Femur (tissue), 1 donor: ENCODE measurements around the gene CTU1.
A peak's percentile ranks its signal among the peaks of the same experiment; 100 is the strongest.

ENCODE experiments used
- DNase-seq: peaks from one replicate; pipeline ENCODE4 v3.0.0-alpha.2; 2017

The CTU1 gene

DNA sequence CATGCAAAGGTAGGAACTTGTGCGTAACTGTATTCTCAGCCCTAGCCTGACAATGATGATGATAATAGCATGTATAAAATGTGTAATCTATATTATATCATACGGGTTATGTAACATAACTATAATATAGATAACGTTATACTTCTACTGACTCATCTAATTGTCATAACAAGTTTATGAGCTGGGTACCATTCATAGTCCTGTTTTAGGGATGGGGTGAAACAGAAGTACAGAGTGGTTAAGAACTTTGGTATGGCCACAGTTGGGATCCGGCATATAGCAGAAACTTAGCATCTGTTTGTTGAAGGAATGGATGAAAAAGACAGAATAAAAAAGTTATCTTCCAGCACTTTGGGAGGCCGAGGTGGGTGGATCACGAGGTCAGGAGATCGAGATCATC, 5.2 kb downstream of the CTU1 start:
- DNase-seq, result no peak

DNA sequence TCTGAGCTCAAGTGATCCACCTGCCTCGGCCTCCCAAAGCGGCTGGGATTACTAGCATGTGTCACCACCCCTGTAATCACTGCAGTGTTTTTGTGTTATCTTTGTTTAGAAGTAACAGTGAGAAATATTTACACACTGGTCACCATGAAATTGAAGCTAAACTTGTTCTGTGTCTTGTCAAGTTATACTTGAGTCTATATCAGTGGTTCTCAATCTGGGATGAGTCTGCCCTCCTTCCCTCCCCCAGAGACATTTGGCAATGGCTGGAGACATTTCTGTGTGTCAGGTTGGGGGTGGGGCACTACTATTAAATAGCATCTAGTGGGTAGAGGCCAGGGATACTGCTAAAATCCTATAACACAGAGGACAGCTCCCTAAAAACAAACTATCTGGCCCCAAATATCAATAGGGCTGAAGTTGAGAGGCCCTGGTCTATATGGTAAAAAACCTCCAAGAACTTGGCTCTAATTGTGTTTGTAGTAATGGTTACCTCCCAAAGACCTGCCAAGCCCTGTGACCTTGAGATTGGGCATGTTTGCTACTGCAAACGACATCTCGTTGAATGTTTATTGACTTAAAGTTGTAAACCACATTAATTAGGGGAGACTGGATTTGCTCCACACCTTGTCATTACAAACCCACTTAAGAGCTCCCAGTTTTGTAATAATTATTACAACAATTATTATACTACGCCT, 6.9 kb downstream of the CTU1 start:
- no peak for DNase-seq

DNA sequence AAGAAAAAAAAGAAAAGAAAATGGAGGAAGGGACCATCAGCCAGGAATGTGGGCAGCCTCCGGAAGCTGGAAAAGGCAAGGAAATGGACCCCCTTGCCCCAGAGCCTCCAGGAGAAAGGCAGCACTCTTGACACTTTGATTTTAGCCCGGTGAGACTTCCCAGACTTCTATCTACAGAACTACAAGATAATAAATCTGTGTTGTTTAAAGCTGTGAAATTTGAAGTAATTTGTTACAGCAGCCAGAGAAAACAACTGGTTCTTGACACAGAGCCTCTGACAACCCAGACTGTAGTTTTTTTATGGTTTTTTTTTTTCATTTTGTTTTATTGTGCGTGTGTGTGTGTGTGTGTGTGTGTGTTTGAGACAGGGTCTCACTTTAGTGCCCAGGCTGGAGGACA, 7.6 kb downstream of the CTU1 start:
- DNase-seq, result no peak

DNA sequence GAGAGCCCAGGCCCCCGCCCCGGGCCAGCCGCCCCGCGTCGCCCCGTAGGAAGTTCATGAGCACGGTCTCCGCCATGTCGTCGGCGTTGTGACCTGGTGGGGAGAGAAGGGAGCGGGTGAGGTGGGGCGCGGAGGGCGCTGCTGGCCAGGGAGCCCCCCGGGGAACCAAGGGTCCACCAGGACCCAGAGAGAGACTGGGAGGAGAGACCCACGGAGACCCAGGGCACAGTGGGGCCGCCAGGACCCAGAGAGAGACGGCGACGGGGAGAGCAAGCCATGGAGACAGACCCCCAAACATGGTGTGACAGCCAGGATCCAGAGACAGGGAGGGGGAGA, 9.2 kb downstream of the CTU1 start:
- no peak for DNase-seq

DNA sequence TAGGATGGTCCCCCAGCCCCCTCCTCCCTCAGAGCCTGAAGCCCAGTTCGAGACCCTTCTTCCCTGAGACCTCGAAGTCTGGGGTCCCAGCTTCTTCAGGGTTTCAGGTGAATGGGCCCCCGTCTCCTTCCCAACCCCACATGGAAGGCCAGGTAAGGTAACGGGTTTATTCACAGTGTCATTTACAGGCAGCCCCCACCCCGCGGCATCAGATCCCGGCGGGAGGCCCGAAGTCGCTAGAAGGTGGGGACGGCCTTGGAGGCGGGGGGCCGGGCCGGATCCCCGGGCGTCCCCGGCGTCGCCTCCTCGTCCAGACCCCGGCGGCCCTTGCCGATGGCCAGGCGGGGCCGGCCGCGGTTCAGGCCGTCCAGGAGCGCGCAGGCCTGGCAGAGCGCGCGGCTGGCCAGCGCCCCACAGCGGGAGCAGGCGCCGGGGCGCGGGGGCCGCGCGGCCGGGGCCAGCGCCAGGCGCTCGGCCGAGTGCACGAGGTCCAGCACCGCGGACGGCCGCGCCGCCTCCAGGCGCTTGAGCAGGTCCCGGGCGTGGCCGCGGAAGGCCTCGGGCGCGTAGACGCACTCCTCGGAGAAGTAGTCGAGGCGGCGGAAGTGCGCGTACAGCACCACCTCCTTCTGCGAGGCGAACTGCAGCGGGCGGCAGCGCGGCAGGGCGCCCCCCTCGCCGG, 9.7 kb downstream of the CTU1 start:
- DNase-seq, result peak; percentile 63

DNA sequence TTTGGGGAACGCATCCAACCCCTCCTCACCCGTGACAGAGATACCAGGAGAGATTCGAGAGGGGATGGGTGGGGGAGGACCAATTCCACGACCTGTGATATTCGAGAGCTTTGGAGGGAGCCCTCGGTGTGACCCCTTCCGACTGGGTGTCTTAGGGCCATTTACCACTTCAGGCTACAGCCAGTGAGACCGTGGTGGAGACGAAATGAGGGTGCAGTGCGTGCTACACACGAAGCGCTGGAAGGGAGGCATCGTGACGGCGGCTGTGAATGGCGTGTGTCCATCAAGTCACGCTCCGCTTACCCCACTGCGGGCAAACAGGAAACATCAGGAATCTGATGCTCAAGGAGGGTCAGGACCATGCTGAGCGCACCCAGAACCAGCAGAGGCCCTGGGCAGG, 10.4 kb downstream of the CTU1 start:
- DNase-seq, result no peak

DNA sequence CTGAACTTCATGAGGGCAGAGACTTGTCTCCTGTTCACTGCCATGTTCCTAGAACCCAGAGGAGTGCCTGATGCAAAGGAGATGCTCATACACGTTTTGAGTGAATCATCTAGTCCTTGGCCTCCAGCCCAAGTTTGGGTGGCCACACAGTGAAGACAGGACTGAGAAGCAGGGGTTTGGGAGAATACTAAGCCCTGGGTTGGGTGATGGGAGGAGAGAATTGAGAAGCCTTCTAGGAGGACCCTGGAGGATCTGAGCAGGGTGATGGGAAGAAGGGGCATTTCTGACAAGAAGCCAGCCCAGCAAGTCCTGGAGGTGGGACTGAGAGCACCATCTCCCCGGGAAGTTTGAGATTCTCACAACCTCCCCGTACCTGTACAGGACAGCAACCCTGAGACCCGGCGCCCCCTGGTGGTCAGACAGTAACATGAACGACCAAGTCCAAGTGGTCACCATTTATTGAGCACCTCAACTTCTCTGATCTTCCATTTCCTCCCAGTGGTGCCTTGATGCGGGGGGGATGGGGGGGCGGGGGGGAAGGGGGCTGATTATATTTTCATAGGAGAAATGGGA, 11.0 kb downstream of the CTU1 start:
- DNase-seq, result peak; percentile 60

DNA sequence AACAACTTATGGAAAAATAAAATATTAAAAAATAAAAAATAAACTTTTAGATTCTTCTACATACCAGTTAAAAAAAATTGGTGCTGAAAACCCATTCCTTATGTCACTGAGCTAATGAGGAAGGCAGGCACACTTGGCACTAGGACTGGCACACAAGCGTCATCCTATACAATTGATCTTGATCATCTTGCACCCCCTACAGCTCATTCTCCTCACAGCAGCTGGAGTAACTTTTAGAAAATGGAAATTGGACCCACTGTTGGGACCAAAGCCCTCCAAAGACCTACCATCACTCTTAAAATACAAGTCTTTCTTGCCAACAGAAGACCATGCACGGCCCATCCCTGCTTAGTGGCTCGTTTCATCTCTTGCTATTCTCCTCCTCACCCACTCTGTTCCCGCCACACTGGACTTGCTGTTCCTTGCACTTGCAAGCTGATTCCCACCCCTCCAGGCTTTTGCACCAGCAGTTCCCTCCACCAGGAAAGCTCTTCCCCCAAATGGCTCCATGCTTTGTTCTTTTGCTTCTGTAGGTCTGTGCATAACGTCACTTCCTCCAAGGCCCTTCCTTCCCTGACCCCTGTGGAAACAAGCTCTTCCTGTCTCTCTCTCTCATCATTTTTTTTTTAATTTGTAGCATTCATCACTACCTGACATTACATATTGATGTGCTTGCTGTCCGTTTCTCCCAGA, 11.6 kb downstream of the CTU1 start:
- no peak for DNase-seq

DNA sequence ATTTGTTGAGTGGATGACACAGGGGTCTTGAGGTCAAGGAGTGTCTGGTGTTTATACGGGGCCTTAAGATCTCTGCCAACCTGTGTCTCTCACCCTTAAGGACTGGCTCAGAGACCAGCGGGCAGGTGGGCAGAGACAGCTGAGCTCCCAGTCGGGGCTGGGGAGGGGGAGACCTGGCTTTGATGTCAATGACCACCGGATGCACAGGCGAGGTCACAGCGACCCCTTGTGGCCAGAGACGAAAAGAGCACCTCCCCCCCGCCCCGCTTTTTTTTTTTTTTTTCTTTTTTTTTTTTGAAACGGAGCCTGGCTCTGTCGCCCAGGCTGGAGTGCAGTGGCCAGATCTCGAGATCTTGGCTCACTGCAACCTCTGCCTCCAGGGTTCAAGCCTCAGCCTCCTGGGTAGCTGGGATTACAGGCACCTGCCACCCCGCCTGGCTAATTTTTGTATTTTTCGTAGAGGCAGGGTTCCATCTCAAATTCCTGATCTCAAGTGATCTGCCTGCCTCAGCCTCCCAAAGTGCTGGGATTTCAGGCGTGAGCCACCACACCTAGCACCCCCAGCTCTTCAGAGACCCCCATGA, 13.4 kb downstream of the CTU1 start:
- DNase-seq, result no peak

DNA sequence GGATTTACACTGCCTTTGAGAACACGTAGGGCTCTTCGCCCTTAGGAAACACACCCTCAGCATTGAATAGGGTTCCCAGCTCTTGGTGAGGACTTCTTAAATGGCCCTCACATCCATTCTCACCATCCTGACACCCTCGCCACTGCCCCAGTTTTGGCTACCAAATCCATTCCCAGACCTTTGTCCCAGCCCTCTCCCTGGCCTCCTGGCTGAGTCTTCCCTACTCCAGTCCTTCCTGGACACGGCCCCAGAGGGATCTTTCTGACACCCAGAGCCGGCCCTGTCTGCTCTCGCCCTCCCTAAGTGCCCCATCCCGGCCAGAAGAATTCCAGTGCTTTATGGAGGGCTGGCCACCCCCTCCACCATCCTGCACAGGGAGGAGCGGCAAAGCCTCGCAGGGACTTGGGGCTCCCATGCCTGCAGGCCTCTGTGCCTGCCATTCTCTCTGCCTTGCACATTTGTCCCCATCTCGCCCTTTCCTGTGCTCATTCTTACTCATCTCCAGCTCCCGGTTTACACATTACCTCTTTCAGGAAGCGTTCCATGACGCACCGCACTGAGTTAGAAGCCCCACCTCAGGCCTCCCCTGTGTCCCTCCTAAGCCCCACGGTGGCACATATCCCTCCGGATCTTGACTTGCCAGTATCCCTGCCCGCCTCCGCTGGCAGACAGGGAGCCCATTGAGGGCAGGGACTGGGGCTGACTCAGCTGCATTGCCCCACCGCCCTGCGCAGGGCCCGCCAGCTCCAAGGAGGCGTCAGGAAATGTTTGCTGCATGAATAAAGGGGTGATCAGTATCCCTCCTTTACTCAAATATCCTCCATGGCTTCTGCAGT, 14.5 kb downstream of the CTU1 start:
- no peak for DNase-seq

DNA sequence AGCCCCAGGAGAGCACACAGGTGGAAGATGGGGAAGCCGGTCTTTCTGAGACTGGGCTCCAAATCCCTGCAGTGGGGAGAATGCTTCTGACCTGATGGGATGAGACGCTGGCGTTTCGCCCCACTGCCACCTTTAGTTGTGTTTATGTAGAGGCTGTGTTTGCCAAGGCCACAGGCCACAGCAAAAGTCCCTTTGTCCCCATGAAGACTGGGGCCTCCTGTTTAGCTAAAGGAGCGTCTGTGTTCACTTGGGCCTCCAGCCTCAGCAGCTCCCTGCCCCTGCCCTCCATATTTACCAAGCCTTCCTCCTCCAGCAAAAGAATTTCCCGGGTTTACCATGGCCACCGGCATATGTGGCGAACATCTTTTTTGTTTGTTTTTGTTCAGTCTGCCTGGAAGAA, 15.1 kb downstream of the CTU1 start:
- no peak for DNase-seq

DNA sequence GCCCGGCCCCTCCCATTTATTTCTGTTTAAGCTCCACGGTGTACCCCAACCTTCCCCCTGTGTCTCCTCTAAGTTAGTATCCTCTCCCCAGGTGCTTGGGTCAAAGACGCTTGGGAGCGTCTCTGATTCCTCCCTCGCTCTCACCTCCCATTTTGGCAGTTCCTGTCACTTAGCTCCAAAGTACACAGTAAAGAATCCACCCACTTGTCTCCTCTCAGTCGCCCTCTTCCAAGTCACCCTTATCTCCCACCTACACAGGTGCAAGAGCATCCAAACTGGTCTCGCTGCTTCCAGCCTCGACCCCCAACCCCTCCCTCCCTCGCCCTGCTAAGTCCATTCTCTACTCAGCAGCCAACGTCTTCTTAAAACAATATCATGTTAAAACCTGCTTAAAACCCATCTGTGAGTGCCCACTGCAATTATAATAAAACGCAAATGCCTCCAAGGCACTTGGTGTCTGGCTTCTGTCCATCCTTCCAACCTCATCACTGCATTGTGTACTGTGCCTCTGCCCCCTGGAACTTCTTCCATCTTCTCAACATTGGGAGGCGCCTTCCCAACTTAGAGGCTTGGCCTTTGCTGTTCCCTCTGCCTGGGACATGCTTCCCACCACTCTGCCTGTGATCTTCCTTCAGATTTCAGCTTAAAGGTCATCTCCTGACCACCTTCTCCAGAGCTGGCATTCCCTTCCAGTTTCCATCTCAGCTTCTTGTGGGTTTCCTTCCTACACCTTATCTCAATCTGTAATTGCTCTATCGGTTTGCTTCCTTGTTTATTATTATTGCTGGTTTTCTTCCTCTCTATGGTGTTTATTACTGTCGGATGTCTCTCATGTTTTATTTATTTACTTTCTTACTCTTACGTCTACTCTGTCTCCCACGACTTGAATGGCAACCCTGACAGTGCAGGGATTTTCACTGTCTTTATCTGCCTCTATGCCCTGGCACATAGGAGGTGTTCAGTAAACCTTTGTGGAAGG, 16.0 kb downstream of the CTU1 start:
- DNase-seq, result no peak

DNA sequence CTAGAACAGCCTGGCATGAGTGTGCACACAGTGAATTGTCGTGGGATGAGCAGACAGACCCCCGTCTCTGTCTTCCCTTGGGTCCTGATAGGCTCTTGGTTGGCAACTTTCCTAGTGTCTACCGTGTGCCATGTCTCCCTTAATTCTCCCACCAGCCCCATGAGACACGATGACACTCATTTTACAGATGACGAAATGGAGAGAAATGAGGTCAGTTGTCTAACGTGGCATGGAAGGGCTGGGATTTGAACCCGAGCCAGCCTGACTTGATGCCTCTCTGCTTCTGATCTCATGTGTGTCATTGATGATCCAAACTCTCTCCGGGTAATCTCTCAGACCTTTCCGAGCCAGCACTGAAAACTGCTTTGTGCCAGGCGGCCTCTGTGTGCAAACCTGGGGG, 17.1 kb downstream of the CTU1 start:
- no peak for DNase-seq

DNA sequence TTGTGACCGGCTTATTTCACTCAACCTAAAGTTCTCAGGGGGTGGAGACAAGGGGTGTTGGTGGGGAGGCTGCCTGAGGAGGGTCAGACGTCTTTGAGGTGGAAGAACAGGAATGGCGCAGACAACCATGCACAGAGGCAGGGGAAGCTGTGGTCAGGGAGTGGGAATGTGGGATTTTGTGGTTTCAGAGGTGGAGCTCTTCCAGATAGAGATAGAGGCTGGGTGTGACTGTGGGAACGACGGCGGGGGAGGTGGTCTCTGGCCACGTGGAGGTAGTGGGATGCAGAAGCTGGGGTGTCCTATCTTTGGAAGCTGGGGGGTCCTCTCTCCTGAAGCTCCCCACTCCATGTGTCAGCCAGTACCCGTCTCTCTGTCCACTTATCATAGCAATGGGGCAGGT, 17.7 kb downstream of the CTU1 start:
- DNase-seq, result no peak

DNA sequence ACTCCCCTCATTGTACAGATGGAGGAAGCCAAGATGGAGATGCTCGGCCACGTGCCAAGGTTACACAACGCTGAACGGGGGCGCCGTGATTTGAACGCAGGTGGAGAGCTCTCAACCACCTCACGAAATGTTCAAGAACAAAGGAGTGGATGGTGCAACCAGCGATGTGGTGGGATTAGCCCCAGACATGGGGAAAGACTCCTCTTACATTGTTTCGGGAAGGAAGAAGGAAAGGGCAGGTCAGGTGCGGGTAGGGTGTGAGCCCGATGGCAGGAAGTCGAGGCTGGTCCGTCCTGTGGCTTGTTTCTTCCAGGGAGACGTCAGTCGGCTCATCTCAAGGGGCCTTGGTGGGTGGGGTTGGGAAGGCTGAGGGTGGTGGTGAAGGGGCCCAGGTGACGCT, 18.4 kb downstream of the CTU1 start:
- DNase-seq, result no peak

DNA sequence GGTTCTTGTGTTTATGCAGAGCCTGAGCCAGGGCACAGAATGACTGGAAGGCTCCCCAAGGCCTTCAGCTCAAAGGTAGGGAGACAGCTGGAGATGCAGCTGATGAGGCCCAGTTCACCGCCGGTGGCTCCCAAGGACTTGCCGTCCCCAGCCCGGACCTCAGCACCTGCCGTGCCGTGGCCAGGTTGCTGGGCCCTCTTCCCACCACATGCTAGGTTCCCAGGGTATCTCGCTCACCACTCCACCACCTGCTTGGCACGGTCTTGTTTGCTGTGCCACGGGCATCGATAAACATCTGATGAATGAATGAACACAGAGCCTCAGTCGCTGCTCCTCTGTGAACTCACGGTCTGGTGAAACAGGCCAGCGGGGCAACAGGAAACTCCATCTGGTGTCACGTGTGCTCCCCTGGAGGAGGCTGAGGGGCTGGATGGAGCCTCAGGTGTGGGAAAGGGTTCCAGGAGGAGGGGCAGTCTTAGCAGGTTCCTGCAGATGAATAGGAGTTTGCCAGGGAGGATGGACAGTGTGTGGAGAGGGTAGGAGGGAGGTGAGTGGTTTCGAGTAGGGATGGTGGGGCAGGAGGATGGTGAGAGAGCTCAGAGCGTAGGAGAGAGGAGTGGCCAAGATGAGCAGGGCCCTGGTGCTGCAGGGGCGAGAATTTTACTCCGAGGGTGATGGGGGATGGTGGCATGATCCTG, 21.9 kb downstream of the CTU1 start:
- no peak for DNase-seq

DNA sequence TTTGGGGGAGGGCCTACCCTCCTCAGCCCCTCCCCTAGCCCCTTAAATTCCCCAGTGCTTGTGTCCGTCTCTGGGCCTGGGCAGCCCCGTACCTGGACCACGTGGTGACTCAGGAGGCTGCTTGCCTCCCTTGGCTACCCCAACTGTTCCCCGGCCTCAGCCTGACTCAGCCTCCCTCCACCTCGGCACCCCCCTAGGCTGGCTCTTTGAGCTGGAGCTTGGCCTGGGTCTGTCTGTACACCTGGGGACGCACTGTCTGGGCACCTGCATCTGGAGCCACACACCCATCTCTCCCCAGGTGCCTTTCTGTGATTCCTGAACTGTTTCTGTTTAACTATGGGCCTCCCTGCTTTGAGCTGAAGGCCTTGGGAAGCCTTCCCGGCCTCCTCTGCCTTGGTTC, 23.7 kb downstream of the CTU1 start:
- no peak for DNase-seq

DNA sequence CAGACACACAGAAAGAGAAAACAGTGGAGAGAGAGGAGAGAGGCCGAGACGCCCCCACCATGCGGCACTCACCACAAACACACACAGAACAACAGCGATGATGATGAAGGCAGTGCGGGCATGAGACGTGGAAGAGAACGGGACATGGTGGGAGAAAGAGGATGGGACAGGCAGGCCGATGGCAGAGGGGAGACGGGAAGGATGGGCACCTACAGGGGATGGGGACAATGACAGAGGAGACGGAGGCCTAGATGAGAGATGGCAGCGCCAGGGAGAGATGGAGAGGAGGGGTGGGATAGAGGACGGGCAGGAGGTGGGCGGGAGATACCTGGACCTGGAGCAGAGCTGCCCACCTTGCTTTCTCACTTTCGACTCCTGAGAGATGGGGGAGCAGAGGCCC, 24.4 kb downstream of the CTU1 start:
- no peak for DNase-seq

DNA sequence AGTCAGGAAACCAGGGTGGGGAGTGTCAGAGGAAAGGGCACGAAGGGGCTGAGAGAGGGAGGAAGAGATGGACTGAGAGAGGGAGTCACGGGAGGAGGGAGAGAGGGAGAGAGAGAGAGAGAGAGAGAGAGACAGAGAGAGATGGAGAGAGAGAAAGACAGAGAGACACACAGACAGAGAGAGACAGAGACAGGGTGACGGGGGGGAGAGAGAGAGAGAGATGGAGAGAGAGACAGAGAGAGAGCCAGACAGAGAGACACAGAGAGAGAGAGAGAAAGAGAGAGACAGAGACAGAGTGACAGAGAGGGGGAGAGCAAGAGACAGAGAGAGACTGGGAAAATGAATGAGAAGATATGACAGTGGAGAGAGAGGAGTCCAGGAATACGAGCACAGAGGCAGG, 25.0 kb downstream of the CTU1 start:
- no peak for DNase-seq

DNA sequence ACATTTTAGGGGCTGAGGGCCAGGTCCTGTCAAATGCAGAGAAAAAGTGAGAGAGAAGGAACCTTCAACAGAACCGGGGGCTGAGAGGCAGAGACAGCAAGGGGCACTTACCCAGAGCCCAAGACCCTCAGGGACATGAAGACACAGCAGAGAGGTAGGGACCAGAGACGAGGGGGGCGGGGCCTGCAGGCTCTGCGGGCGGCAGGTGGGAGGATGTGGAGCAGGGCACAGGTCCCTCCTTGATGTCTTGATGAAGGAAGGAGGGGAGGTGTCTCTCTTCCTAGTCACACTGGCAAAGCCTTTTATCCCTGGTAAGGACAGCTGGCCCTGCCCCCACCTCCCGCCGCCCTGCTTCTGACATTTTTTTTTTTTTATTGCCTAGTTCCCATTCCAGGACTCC, 25.6 kb downstream of the CTU1 start, which contains the start of gene KLK14:
KLK14 (minus strand) TSS at position 277 of the 400 bp plus-strand sequence; CDS start at position 4, 273 bp downstream.
- DNase-seq, result no peak

DNA sequence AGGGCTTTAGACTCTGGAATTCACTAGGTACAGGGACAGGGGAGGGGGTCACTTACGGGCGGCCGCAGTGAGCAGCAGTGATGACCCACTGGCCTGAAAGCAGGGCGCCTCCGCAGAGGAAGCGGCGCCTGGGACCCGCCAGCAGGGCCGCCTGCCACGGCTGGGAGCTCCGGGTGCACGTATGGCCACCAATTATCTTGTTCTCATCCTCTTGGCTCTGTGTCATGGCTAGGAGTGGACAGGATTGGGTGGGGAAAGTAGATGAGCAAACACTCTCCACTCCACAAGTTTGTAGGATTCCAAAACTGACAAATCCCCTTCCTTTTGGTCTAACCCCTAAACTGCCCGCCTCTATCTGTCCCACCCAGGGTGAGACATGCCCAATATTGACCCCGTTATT, 26.7 kb downstream of the CTU1 start:
- DNase-seq, result no peak
